Adrenal gland (tissue), 12 donors: ENCODE results near the gene STIM1. TPM values are rescaled to one million over a fixed set of nuclear protein-coding genes. Genes with fewer than 3 reads are reported as not detected.
A peak's percentile ranks its signal among the peaks of the same experiment; 100 is the strongest.

Experiments used
- DNase-seq, 7 donors: peaks; one replicate each; pipeline ENCODE4 v3.0.0-alpha.2; 2019 to 2020
- H3K27ac ChIP-seq, 5 donors: fragments of 200-600 bp; sonication (generic) in 4 of 5; 1 replicate in 3 of 5; 2 replicates in 2 of 5; pipeline versions ENCODE4 v1.5.1 to v1.8.0; 2016 to 2020; ENCODE audit warnings: mild to moderate bottlenecking in 1 of 5
- H3K27me3 ChIP-seq: fragments of 200-600 bp; 2 replicates; pipeline ENCODE4 v1.8.0; 2021
- H3K36me3 ChIP-seq, 2 donors: fragments of 200-600 bp; replicated peaks in 1 of 2; 1 replicate in 1 of 2; 2 replicates in 1 of 2; pipeline versions ENCODE4 v1.5.1 to v1.8.0; 2018 to 2022
- H3K4me1 ChIP-seq, 2 donors: fragments of 200-600 bp; replicated peaks in 1 of 2; 1 replicate in 1 of 2; 2 replicates in 1 of 2; pipeline versions ENCODE4 v1.5.1 to v1.8.0; 2018 to 2021
- H3K4me3 ChIP-seq, 4 donors: fragments of 200-600 bp; sonication (generic) in 3 of 4; one replicate each; pipeline ENCODE4 v1.5.1; 2016 to 2018
- H3K9me3 ChIP-seq, 3 donors: fragments of 200-600 bp; sonication (generic) in 1 of 3; replicated peaks in 1 of 3; 1 replicate in 2 of 3; 2 replicates in 1 of 3; pipeline versions ENCODE4 v1.5.1 to v1.8.0; 2016 to 2021
- POLR2A ChIP-seq, 2 donors: fragments of 450-650 bp; IDR thresholded peaks; one replicate each; pipeline ENCODE4 v1.6.1; 2017; ENCODE audit warnings: antibody characterized with exemption in 2 of 2, mild to moderate bottlenecking in 2 of 2, moderate library complexity in 1 of 2
- WGBS, 4 donors: extraction: QIAGEN DNeasy Blood & Tissue Kit in 2 of 4; methylation state at CpG; one replicate each; pipeline versions ENCODE4 v1.1.5 to v1.1.7; 2013 to 2017; 5-methylcytosine and 5-hydroxymethylcytosine counted together
- intact Hi-C, 2 donors: fragments of 100-400 bp; cut with DNase I; formaldehyde crosslinking; loops; one replicate each; pipeline versions ENCODE4 v1.14.1 to v1.15.0; 2022 to 2023
- polyA plus RNA-seq, 3 donors: library from polyadenylated mRNA; stranded (reverse); fragments of 200-250 nt in 2 of 3; fragments of 350-450 nt in 1 of 3; fragmentation: Illumina TruSeq in 1 of 3; extraction: RNeasy Lipid Tissue Mini Kit (QIAGEN cat#74804) in 1 of 3; gene quantifications; one replicate each; pipeline ENCODE4 v1.2.3, GENCODE V29; 2013 to 2014
- total RNA-seq, 9 donors: library from RNA; depleted of rRNA in 4 of 9; stranded (reverse); fragments of >200 nt in 4 of 9; fragments of 120-200 nt in 1 of 9; fragmentation: NEBNext Ultra II Directional in 1 of 9; extraction: Animal tissue kit (Norgen Biotek cat#: 25700) in 1 of 9; gene quantifications; one replicate each; pipeline versions ENCODE4 v1.1.0 to v1.2.4, GENCODE V29; 2013 to 2023
- TF ChIP-seq, protein P1 (sequence below), 6 experiments: fragments of 450-650 bp in 4 of 6; fragments of 200-600 bp in 2 of 6; sonication (generic) in 1 of 6; IDR thresholded peaks; 1 replicate in 5 of 6; 2 replicates in 1 of 6; pipeline versions ENCODE4 v1.5.1 to v1.8.0; 2016 to 2021; ENCODE audit warnings: antibody characterized with exemption in 6 of 6, mild to moderate bottlenecking in 2 of 6, moderate library complexity in 1 of 6
- donor health status: healthy with polysubstance abuse.
- donor health status: Bipolar disorder and iron deficiency.
- donor health status: DM: yes; HTN: yes; CAD: no.
- donor health status: DM: no; HTN: no; CAD: no.
- donor health status: DM: no; HTN: no; CAD: no.
- donor health status: DM: yes; HTN: yes; CAD: no.

Gene STIM1
- total and polyA plus RNA-seq, 12 donors: 7.8 to 44.1 (median 32.5) TPM

GRCh38 chr11:3834664-3835461 lies 20.6 kb upstream of the STIM1 start:
- Histone ChIP-seq H3K4me3 (no peak overlapping the region), H3K9me3 (no peaks in the 10 kb centered on the region), H3K36me3 (no peaks in the 10 kb centered on the region), H3K27ac (peak overlapping the region in 3 of 5 donors; percentile 13 to 64 (median 57)), H3K4me1 (peaks cover 31 to 79% of the 10 kb centered on the region in 2 donors), H3K27me3 (no peaks in the 10 kb centered on the region)
- 67 to 73% (median 69%) methylated on average over 7 of the region's 7 CpGs for WGBS, 4 donors
- peak in 6 of 7 donors; percentile 42 to 72 (median 54) for DNase-seq
- intact Hi-C loops: no loop called here
- TF ChIP-seq, protein P1, sequence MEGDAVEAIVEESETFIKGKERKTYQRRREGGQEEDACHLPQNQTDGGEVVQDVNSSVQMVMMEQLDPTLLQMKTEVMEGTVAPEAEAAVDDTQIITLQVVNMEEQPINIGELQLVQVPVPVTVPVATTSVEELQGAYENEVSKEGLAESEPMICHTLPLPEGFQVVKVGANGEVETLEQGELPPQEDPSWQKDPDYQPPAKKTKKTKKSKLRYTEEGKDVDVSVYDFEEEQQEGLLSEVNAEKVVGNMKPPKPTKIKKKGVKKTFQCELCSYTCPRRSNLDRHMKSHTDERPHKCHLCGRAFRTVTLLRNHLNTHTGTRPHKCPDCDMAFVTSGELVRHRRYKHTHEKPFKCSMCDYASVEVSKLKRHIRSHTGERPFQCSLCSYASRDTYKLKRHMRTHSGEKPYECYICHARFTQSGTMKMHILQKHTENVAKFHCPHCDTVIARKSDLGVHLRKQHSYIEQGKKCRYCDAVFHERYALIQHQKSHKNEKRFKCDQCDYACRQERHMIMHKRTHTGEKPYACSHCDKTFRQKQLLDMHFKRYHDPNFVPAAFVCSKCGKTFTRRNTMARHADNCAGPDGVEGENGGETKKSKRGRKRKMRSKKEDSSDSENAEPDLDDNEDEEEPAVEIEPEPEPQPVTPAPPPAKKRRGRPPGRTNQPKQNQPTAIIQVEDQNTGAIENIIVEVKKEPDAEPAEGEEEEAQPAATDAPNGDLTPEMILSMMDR (IDR thresholded peaks at IDR 0.05): no peak
- no peak for TF ChIP-seq POLR2A (IDR thresholded peaks at IDR 0.05)

GRCh38 chr11:3835751-3836150 lies 19.7 kb upstream of the STIM1 start:
- peaks cover 35 to 76% of the 10 kb centered on the region in 2 donors for H3K4me1 ChIP-seq
- H3K27ac ChIP-seq: peak overlapping the region in 3 of 5 donors; percentile 8 to 64 (median 57)
- DNase-seq: peak in 1 of 7 donors; percentile 20

GRCh38 chr11:3836903-3837302 lies 18.6 kb upstream of the STIM1 start:
- Histone ChIP-seq H3K36me3 (no peaks in the 10 kb centered on the region), H3K9me3 (no peaks in the 10 kb centered on the region), H3K4me3 (peak overlapping the region in 1 of 4 donors; percentile 3), H3K27ac (peak overlapping the region in 2 of 5 donors; percentile 17 to 57), H3K4me1 (peaks cover 30 to 69% of the 10 kb centered on the region in 2 donors), H3K27me3 (no peaks in the 10 kb centered on the region)
- DNase-seq: peak in 4 of 7 donors; percentile 38 to 45 (median 42)
- intact Hi-C loops: no loop called here
- TF ChIP-seq, protein P1 (IDR thresholded peaks at IDR 0.05): no peak
- no peak for TF ChIP-seq POLR2A (IDR thresholded peaks at IDR 0.05)
- 64 to 84% (median 77%) methylated on average over 3 to 5 of the region's 5 CpGs for WGBS, 4 donors

More at GRCh38 chr11:3835751-3836150, 19.7 kb upstream of the STIM1 start:
- WGBS, 4 donors: 74 to 79% (median 76%) methylated on average over 4 of the region's 4 CpGs
- intact Hi-C loops: no loop called here
- Histone ChIP-seq H3K4me3 (no peak overlapping the region), H3K36me3 (no peaks in the 10 kb centered on the region), H3K9me3 (no peaks in the 10 kb centered on the region), H3K27me3 (no peaks in the 10 kb centered on the region)
- TF ChIP-seq, protein P1 (IDR thresholded peaks at IDR 0.05): no peak
- TF ChIP-seq POLR2A (IDR thresholded peaks at IDR 0.05): no peak

GRCh38 chr11:3837793-3838192 lies 17.7 kb upstream of the STIM1 start:
- peak overlapping the region in 1 of 4 donors; percentile 3 for H3K4me3 ChIP-seq
- TF ChIP-seq, protein P1 (IDR thresholded peaks at IDR 0.05): no peak
- TF ChIP-seq POLR2A (IDR thresholded peaks at IDR 0.05): no peak
- H3K9me3 ChIP-seq: no peaks in the 10 kb centered on the region
- peaks cover 23 to 61% of the 10 kb centered on the region in 2 donors for H3K4me1 ChIP-seq
- 48 to 100% (median 80%) methylated on average over 1 of the region's 1 CpG for WGBS, 4 donors
- intact Hi-C loops: no loop called here
- DNase-seq: peak in 6 of 7 donors; percentile 45 to 74 (median 61)
- H3K27ac ChIP-seq: peak overlapping the region in 2 of 5 donors; percentile 52 to 62
- no peaks in the 10 kb centered on the region for H3K36me3 ChIP-seq
- no peaks in the 10 kb centered on the region for H3K27me3 ChIP-seq
